ENCODE results near the gene CACNG4. TPM values are rescaled to one million over a fixed set of nuclear protein-coding genes. Genes with fewer than 3 reads are reported as not detected.
A peak's percentile ranks its signal among the peaks of the same experiment; 100 is the strongest.

Gene CACNG4
- total RNA-seq, 1 donor from 2014 or later = 0.34 TPM

- H3K4me1 Mint-ChIP-seq = peaks cover 51% of the 10 kb centered on the region
- Histone ChIP-seq H3K79me2 (ENCODE audit: low read depth) (no peaks in the 10 kb centered on the region), H3F3A (ENCODE audit: low read depth) (peaks cover 19% of the 10 kb centered on the region), H3K9me3 (ENCODE audit: low read depth) (no peaks in the 10 kb centered on the region), H3K4me2 (peak overlapping the region; percentile 92), H3K4me1 (peaks cover 21% of the 10 kb centered on the region), H2AFZ (replicated peaks) (peak overlapping the region; percentile 63), H3K27ac (no peak overlapping the region), H3K36me3 (no peaks in the 10 kb centered on the region), H3K9ac (no peak overlapping the region), H3K4me3 (peak overlapping the region; percentile 67), H3K27me3 (peaks cover 90% of the 10 kb centered on the region), H4K20me1 (ENCODE audit: low read depth) (peaks cover 34% of the 10 kb centered on the region)
- H3K4me3 Mint-ChIP-seq = peak overlapping the region; percentile 92
- H3K9me3 Mint-ChIP-seq = no peaks in the 10 kb centered on the region
- TF ChIP-seq CTCF (IDR thresholded peaks at IDR 0.05) (no peak), EZH2 (IDR thresholded peaks at IDR 0.05) (no peak), EZH2phosphoT487 (IDR thresholded peaks at IDR 0.05) (no peak)
- H3K27ac Mint-ChIP-seq = no peak overlapping the region
- peaks cover 22% of the 10 kb centered on the region for H3K27me3 Mint-ChIP-seq (ENCODE audit: insufficient read depth, low read depth)
- H3K36me3 Mint-ChIP-seq = peaks cover 17% of the 10 kb centered on the region
- DNase-seq (ENCODE audit: low spot score) = peak; percentile 74
Measured at GRCh38 chr17:66964930-66965800, 658 bp downstream of the CACNG4 start.

GRCh38 chr17:66965801-66966262 is 1.3 kb downstream of the CACNG4 start:
- Histone ChIP-seq H3K79me2 (ENCODE audit: low read depth) (no peaks in the 10 kb centered on the region), H4K20me1 (ENCODE audit: low read depth) (peaks cover 31% of the 10 kb centered on the region), H3K4me2 (peak overlapping the region; percentile 92), H3K9ac (no peak overlapping the region), H3K27ac (no peak overlapping the region), H3K9me3 (ENCODE audit: low read depth) (no peaks in the 10 kb centered on the region), H3K4me3 (peak overlapping the region; percentile 67), H3K4me1 (peaks cover 19% of the 10 kb centered on the region), H3F3A (ENCODE audit: low read depth) (peaks cover 16% of the 10 kb centered on the region), H3K36me3 (no peaks in the 10 kb centered on the region), H3K27me3 (peaks cover 84% of the 10 kb centered on the region), H2AFZ (replicated peaks) (no peak overlapping the region)
- H3K36me3 Mint-ChIP-seq = peaks cover 24% of the 10 kb centered on the region
- H3K27me3 Mint-ChIP-seq (ENCODE audit: insufficient read depth, low read depth) = peaks cover 22% of the 10 kb centered on the region
- H3K4me1 Mint-ChIP-seq = peaks cover 52% of the 10 kb centered on the region
- H3K9me3 Mint-ChIP-seq = no peaks in the 10 kb centered on the region
- DNase-seq (ENCODE audit: low spot score) = peak; percentile 65
- no peak overlapping the region for H3K27ac Mint-ChIP-seq
- TF ChIP-seq EZH2 (IDR thresholded peaks at IDR 0.05) (peak; percentile 84), CTCF (IDR thresholded peaks at IDR 0.05) (no peak), EZH2phosphoT487 (IDR thresholded peaks at IDR 0.05) (peak; percentile 68)
- peak overlapping the region; percentile 92 for H3K4me3 Mint-ChIP-seq

GRCh38 chr17:66966298-66966697 is 1.8 kb downstream of the CACNG4 start:
- no peak overlapping the region for H2AFZ ChIP-seq (replicated peaks)
- peak; percentile 15 for DNase-seq (ENCODE audit: low spot score)
- Mint-ChIP-seq H3K4me1 (peaks cover 54% of the 10 kb centered on the region), H3K36me3 (peaks cover 25% of the 10 kb centered on the region), H3K4me3 (peak overlapping the region; percentile 92), H3K27me3 (ENCODE audit: insufficient read depth, low read depth) (peaks cover 22% of the 10 kb centered on the region), H3K9me3 (no peaks in the 10 kb centered on the region), H3K27ac (no peak overlapping the region)
- H3K36me3 ChIP-seq = no peaks in the 10 kb centered on the region
- H3K4me3 ChIP-seq = peak overlapping the region; percentile 67
- H3K4me1 ChIP-seq = peaks cover 19% of the 10 kb centered on the region
- TF ChIP-seq EZH2 (IDR thresholded peaks at IDR 0.05) (peak; percentile 11), CTCF (IDR thresholded peaks at IDR 0.05) (no peak), EZH2phosphoT487 (IDR thresholded peaks at IDR 0.05) (peak; percentile 10)
- H3K9ac ChIP-seq = no peak overlapping the region
- no peaks in the 10 kb centered on the region for H3K9me3 ChIP-seq (ENCODE audit: low read depth)
- H3K79me2 ChIP-seq (ENCODE audit: low read depth) = no peaks in the 10 kb centered on the region
- H3K4me2 ChIP-seq = peak overlapping the region; percentile 92
- H3F3A ChIP-seq (ENCODE audit: low read depth) = peaks cover 16% of the 10 kb centered on the region
- H4K20me1 ChIP-seq (ENCODE audit: low read depth) = peaks cover 31% of the 10 kb centered on the region
- H3K27ac ChIP-seq = no peak overlapping the region
- peaks cover 80% of the 10 kb centered on the region for H3K27me3 ChIP-seq
